MM.1S (cell line): ENCODE measurements around the gene CACNA2D1.

Source experiments
- DNase-seq: peaks from one replicate; pipeline ENCODE4 v3.0.0-alpha.2; 2015
- H2AFZ ChIP-seq: fragments of 300-600 bp; sonication (generic); 2 replicates; pipeline ENCODE4 v1.6.0; 2016; ENCODE audit warnings: antibody characterized with exemption, low read length
- H3F3A ChIP-seq: fragments of 300-600 bp; sonication (generic); 2 replicates; pipeline ENCODE4 v1.6.1; 2016; ENCODE audit warnings: mild to moderate bottlenecking, antibody characterized with exemption, low read length, moderate library complexity, mixed read lengths; ENCODE audit not compliant: insufficient read depth
- H3K27ac ChIP-seq: fragments of 300-600 bp; sonication (generic); 2 replicates; pipeline ENCODE4 v1.5.1; 2016; ENCODE audit warnings: mild to moderate bottlenecking, low read length
- H3K27me3 ChIP-seq: fragments of 300-600 bp; sonication (generic); replicated peaks from 2 replicates; pipeline ENCODE4 v1.6.0; 2016; ENCODE audit warnings: low read length; ENCODE audit not compliant: insufficient read depth
- H3K36me3 ChIP-seq: fragments of 300-600 bp; sonication (generic); replicated peaks from 2 replicates; pipeline ENCODE4 v1.6.1; 2016; ENCODE audit warnings: mild to moderate bottlenecking, low read length, mixed read lengths; ENCODE audit not compliant: insufficient read depth
- H3K4me1 ChIP-seq: fragments of 300-600 bp; sonication (generic); 2 replicates; pipeline ENCODE4 v1.6.1; 2016; ENCODE audit warnings: low read length, mixed read lengths
- H3K4me2 ChIP-seq: fragments of 300-600 bp; sonication (generic); 2 replicates; pipeline ENCODE4 v1.6.0; 2016; ENCODE audit warnings: low read depth, low read length
- H3K4me3 ChIP-seq: fragments of 300-600 bp; sonication (generic); 2 replicates; pipeline ENCODE4 v1.5.1; 2016; ENCODE audit warnings: low read length, mixed read lengths
- H3K79me2 ChIP-seq: fragments of 300-600 bp; sonication (generic); 2 replicates; pipeline ENCODE4 v1.6.1; 2016; ENCODE audit warnings: mixed run types, low read length, mixed read lengths
- H3K9ac ChIP-seq: fragments of 300-600 bp; sonication (generic); 2 replicates; pipeline ENCODE4 v1.6.1; 2016; ENCODE audit warnings: low read length, mixed read lengths
- H3K9me2 ChIP-seq: fragments of 300-600 bp; sonication (generic); replicated peaks from 2 replicates; pipeline ENCODE4 v1.6.1; 2016; ENCODE audit warnings: mild to moderate bottlenecking, low read length, mixed read lengths; ENCODE audit not compliant: insufficient read depth
- H3K9me3 ChIP-seq: fragments of 300-600 bp; sonication (generic); replicated peaks from 2 replicates; pipeline ENCODE4 v1.6.1; 2016; ENCODE audit warnings: mild to moderate bottlenecking, low read length, mixed read lengths; ENCODE audit not compliant: insufficient read depth
- H4K20me1 ChIP-seq: fragments of 300-600 bp; sonication (generic); 2 replicates; pipeline ENCODE4 v1.6.1; 2016; ENCODE audit warnings: mild to moderate bottlenecking, low read length, moderate library complexity, mixed read lengths; ENCODE audit not compliant: insufficient read depth
- EZH2 ChIP-seq: fragments of 300-600 bp; sonication (generic); optimal IDR thresholded peaks from 2 replicates; pipeline ENCODE3; 2017; ENCODE audit warnings: low read depth, mild to moderate bottlenecking, antibody characterized with exemption, low read length, mixed read lengths
- EZH2phosphoT487 ChIP-seq: fragments of 300-600 bp; sonication (generic); IDR thresholded peaks from 2 replicates; pipeline ENCODE4 v1.6.1; 2018; ENCODE audit warnings: antibody characterized with exemption, low read length
- TF ChIP-seq, protein P1 (sequence below): fragments of 300-600 bp; sonication (generic); IDR thresholded peaks from 2 replicates; pipeline ENCODE4 v1.5.1; 2016; ENCODE audit warnings: antibody characterized with exemption, low read length, mixed read lengths

The CACNA2D1 gene

GRCh38 chr7:82286096-82286797 lies 157.3 kb downstream of the CACNA2D1 start:
- Histone ChIP-seq H3K4me1 (no peaks in the 10 kb centered on the region), H3K9me3 (no peaks in the 10 kb centered on the region)

GRCh38 chr7:82284936-82285519 lies 158.5 kb downstream of the CACNA2D1 start:
- no peak overlapping the region for H3K4me2 ChIP-seq
- DNase-seq, result no peak
- no peaks in the 10 kb centered on the region for H3K79me2 ChIP-seq
- no peak overlapping the region for H3K9ac ChIP-seq
- H3K4me3 ChIP-seq, result no peak overlapping the region
- no peaks in the 10 kb centered on the region for H3K27me3 ChIP-seq
- H4K20me1 ChIP-seq, result no peaks in the 10 kb centered on the region
- no peaks in the 10 kb centered on the region for H3K4me1 ChIP-seq
- H3K9me2 ChIP-seq, result no peaks in the 10 kb centered on the region
- H2AFZ ChIP-seq, result no peak overlapping the region
- H3K36me3 ChIP-seq, result no peaks in the 10 kb centered on the region
- no peak overlapping the region for H3K27ac ChIP-seq
- TF ChIP-seq EZH2, result no peak
- TF ChIP-seq, protein P1, sequence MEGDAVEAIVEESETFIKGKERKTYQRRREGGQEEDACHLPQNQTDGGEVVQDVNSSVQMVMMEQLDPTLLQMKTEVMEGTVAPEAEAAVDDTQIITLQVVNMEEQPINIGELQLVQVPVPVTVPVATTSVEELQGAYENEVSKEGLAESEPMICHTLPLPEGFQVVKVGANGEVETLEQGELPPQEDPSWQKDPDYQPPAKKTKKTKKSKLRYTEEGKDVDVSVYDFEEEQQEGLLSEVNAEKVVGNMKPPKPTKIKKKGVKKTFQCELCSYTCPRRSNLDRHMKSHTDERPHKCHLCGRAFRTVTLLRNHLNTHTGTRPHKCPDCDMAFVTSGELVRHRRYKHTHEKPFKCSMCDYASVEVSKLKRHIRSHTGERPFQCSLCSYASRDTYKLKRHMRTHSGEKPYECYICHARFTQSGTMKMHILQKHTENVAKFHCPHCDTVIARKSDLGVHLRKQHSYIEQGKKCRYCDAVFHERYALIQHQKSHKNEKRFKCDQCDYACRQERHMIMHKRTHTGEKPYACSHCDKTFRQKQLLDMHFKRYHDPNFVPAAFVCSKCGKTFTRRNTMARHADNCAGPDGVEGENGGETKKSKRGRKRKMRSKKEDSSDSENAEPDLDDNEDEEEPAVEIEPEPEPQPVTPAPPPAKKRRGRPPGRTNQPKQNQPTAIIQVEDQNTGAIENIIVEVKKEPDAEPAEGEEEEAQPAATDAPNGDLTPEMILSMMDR, result no peak
- TF ChIP-seq EZH2phosphoT487, result no peak
- H3F3A ChIP-seq, result no peaks in the 10 kb centered on the region
- H3K9me3 ChIP-seq, result no peaks in the 10 kb centered on the region

More at GRCh38 chr7:82286096-82286797, 157.3 kb downstream of the CACNA2D1 start:
- no peak overlapping the region for H3K4me2 ChIP-seq
- H2AFZ ChIP-seq, result no peak overlapping the region
- H3F3A ChIP-seq, result no peaks in the 10 kb centered on the region
- H3K27ac ChIP-seq, result no peak overlapping the region
- DNase-seq, result no peak
- no peaks in the 10 kb centered on the region for H4K20me1 ChIP-seq
- no peaks in the 10 kb centered on the region for H3K27me3 ChIP-seq
- no peak overlapping the region for H3K9ac ChIP-seq
- no peaks in the 10 kb centered on the region for H3K9me2 ChIP-seq
- no peaks in the 10 kb centered on the region for H3K36me3 ChIP-seq
- H3K79me2 ChIP-seq, result no peaks in the 10 kb centered on the region
- TF ChIP-seq, protein P1, result no peak
- TF ChIP-seq EZH2, result no peak
- TF ChIP-seq EZH2phosphoT487, result no peak
- no peak overlapping the region for H3K4me3 ChIP-seq

GRCh38 chr7:82275342-82275741 lies 168.2 kb downstream of the CACNA2D1 start:
- Histone ChIP-seq H3K9me3 (no peaks in the 10 kb centered on the region), H3K4me2 (no peak overlapping the region), H3K27me3 (no peaks in the 10 kb centered on the region), H3K79me2 (no peaks in the 10 kb centered on the region), H3K9me2 (no peaks in the 10 kb centered on the region), H3K9ac (no peak overlapping the region), H3K4me3 (no peak overlapping the region), H2AFZ (no peak overlapping the region), H3K36me3 (no peaks in the 10 kb centered on the region), H3K4me1 (no peaks in the 10 kb centered on the region), H4K20me1 (no peaks in the 10 kb centered on the region), H3K27ac (no peak overlapping the region), H3F3A (no peaks in the 10 kb centered on the region)
- DNase-seq, result no peak
- no peak for TF ChIP-seq EZH2
- TF ChIP-seq, protein P1, result no peak
- TF ChIP-seq EZH2phosphoT487, result no peak
